Loucy (cell line): ENCODE data around the gene PLEKHA5.
"Not testable (repeated sequence)": the region's sequence is repeated elsewhere in the genome, so short reads cannot be mapped to it uniquely, and the experiment has no call there.

Experiments
- H2AFZ ChIP-seq: fragments of 200-600 bp; sonication (generic); 2 replicates; pipeline ENCODE4 v1.6.0; 2016; ENCODE audit warnings: antibody characterized with exemption, mild to moderate bottlenecking, low read length, moderate library complexity
- H3F3A ChIP-seq: fragments of 200-600 bp; 2 replicates; pipeline ENCODE4 v1.6.0; 2016; ENCODE audit warnings: antibody characterized with exemption, low read depth, mild to moderate bottlenecking
- H3K27me3 ChIP-seq: fragments of 200-600 bp; sonication (generic); 2 replicates; pipeline ENCODE4 v1.6.1; 2014; ENCODE audit warnings: low read length, mild to moderate bottlenecking; ENCODE audit not compliant: insufficient read depth, poor library complexity, severe bottlenecking
- H3K36me3 ChIP-seq: fragments of 200-600 bp; sonication (generic); 2 replicates; pipeline ENCODE4 v1.6.1; 2016; ENCODE audit warnings: low read length; ENCODE audit not compliant: insufficient read depth
- H3K4me1 ChIP-seq: fragments of 200-600 bp; sonication (generic); 2 replicates; pipeline ENCODE4 v1.5.1; 2014; ENCODE audit warnings: low read length, mild to moderate bottlenecking; ENCODE audit not compliant: insufficient read depth, poor library complexity, severe bottlenecking
- H3K4me2 ChIP-seq: fragments of 200-600 bp; sonication (generic); 2 replicates; pipeline ENCODE4 v1.6.0; 2014; ENCODE audit warnings: antibody characterized with exemption, low read length, low read depth, mild to moderate bottlenecking; ENCODE audit not compliant: poor library complexity, severe bottlenecking
- H3K4me3 ChIP-seq: fragments of 200-600 bp; sonication (generic); 2 replicates; pipeline ENCODE4 v1.5.1; 2014; ENCODE audit warnings: low read length, mild to moderate bottlenecking, mixed read lengths; ENCODE audit not compliant: poor library complexity, severe bottlenecking
- H3K79me2 ChIP-seq: fragments of 200-600 bp; sonication (generic); 2 replicates; pipeline ENCODE4 v1.6.1; 2014; ENCODE audit warnings: low read length; ENCODE audit not compliant: insufficient read depth
- H3K9ac ChIP-seq: fragments of 200-600 bp; sonication (generic); 2 replicates; pipeline ENCODE4 v1.6.0; 2014; ENCODE audit warnings: mild to moderate bottlenecking, low read depth, low read length, moderate library complexity; ENCODE audit not compliant: poor library complexity, severe bottlenecking
- H3K9me2 ChIP-seq: fragments of 200-600 bp; sonication (generic); replicated peaks from 2 replicates; pipeline ENCODE4 v1.6.1; 2016; ENCODE audit warnings: low read depth, low read length, mixed read lengths
- H3K9me3 ChIP-seq: fragments of 200-600 bp; sonication (generic); 2 replicates; pipeline ENCODE4 v1.6.1; 2014; ENCODE audit warnings: mild to moderate bottlenecking, antibody characterized with exemption, low read length, low read depth; ENCODE audit not compliant: insufficient read depth
- H4K20me1 ChIP-seq: fragments of 200-600 bp; sonication (generic); 2 replicates; pipeline ENCODE4 v1.6.0; 2014; ENCODE audit warnings: antibody characterized with exemption, low read length, mild to moderate bottlenecking; ENCODE audit not compliant: insufficient read depth, poor library complexity, severe bottlenecking
- CTCF ChIP-seq: fragments of 200-600 bp; sonication (generic); conservative IDR thresholded peaks from 2 replicates; pipeline ENCODE4 v1.5.1; 2014; ENCODE audit warnings: mild to moderate bottlenecking, antibody characterized with exemption, low read length
- EZH2phosphoT487 ChIP-seq: fragments of 200-600 bp; IDR thresholded peaks from 2 replicates; pipeline ENCODE4 v1.6.1; 2018; ENCODE audit warnings: antibody characterized with exemption, mild to moderate bottlenecking, moderate library complexity, borderline replicate concordance

PLEKHA5 gene

GRCh38 chr12:19302100-19302640 lies 172.6 kb downstream of the PLEKHA5 start:
- Histone ChIP-seq H3F3A (no peaks in the 10 kb centered on the region), H3K27me3 (no peaks in the 10 kb centered on the region), H3K79me2 (no peaks in the 10 kb centered on the region), H3K4me2 (no peak overlapping the region), H3K4me3 (no peak overlapping the region), H3K9me2 (no peaks in the 10 kb centered on the region), H3K9ac (no peak overlapping the region), H3K9me3 (no peaks in the 10 kb centered on the region), H3K4me1 (no peaks in the 10 kb centered on the region), H2AFZ (no peak overlapping the region), H4K20me1 (no peaks in the 10 kb centered on the region), H3K36me3 (no peaks in the 10 kb centered on the region)
- TF ChIP-seq EZH2phosphoT487 (no peak), CTCF (no peak)

- H3K9me3 ChIP-seq = no peaks in the 10 kb centered on the region
- no peak overlapping the region for H3K4me3 ChIP-seq
- H3K4me1 ChIP-seq = no peaks in the 10 kb centered on the region
- H4K20me1 ChIP-seq = no peaks in the 10 kb centered on the region
- no peaks in the 10 kb centered on the region for H3K79me2 ChIP-seq
- no peaks in the 10 kb centered on the region for H3K27me3 ChIP-seq
- no peak overlapping the region for H3K9ac ChIP-seq
- TF ChIP-seq EZH2phosphoT487 (no peak), CTCF (no peak)
- H3F3A ChIP-seq = no peaks in the 10 kb centered on the region
- H2AFZ ChIP-seq = no peak overlapping the region
- no peaks in the 10 kb centered on the region for H3K9me2 ChIP-seq
- no peak overlapping the region for H3K4me2 ChIP-seq
- no peaks in the 10 kb centered on the region for H3K36me3 ChIP-seq
Observed at GRCh38 chr12:19303496-19303895, 174.0 kb downstream of the PLEKHA5 start.

- Histone ChIP-seq H3K79me2 (no peaks in the 10 kb centered on the region), H3K9ac (no peak overlapping the region), H3K9me3 (no peaks in the 10 kb centered on the region), H3K4me2 (no peak overlapping the region), H3K9me2 (no peaks in the 10 kb centered on the region), H3K27me3 (no peaks in the 10 kb centered on the region), H3F3A (no peaks in the 10 kb centered on the region), H3K4me1 (no peaks in the 10 kb centered on the region), H3K36me3 (no peaks in the 10 kb centered on the region), H4K20me1 (no peaks in the 10 kb centered on the region), H3K4me3 (no peak overlapping the region), H2AFZ (no peak overlapping the region)
- TF ChIP-seq CTCF = no peak
Observed at GRCh38 chr12:19304149-19304750, 174.7 kb downstream of the PLEKHA5 start.

GRCh38 chr12:19305621-19306020 lies 176.1 kb downstream of the PLEKHA5 start:
- not testable (repeated sequence) for H4K20me1 ChIP-seq, H2AFZ ChIP-seq, H3K9me3 ChIP-seq, H3K79me2 ChIP-seq, H3K4me3 ChIP-seq, H3K9me2 ChIP-seq, H3F3A ChIP-seq, H3K27me3 ChIP-seq, H3K4me1 ChIP-seq, H3K9ac ChIP-seq, H3K4me2 ChIP-seq, H3K36me3 ChIP-seq
